Peyer's patch (tissue), 4 donors: ENCODE data around the gene MFN2. TPM values are rescaled to one million over a fixed set of nuclear protein-coding genes. Genes with fewer than 3 reads are reported as not detected.

Experiments used
- DNase-seq, 3 donors: peaks; one replicate each; pipeline ENCODE4 v3.0.0-alpha.2; 2017 to 2019
- H3K27ac ChIP-seq, 4 donors: fragments of 200-600 bp; sonication (generic); one replicate each; pipeline ENCODE4 v1.5.1; 2016 to 2019
- H3K27me3 ChIP-seq, 2 donors: fragments of 200-600 bp; sonication (generic); one replicate each; pipeline ENCODE4 v1.5.1; 2019
- H3K36me3 ChIP-seq, 3 donors: fragments of 200-600 bp; sonication (generic); one replicate each; pipeline ENCODE4 v1.5.1; 2016 to 2019
- H3K4me1 ChIP-seq, 4 donors: fragments of 200-600 bp; sonication (generic); one replicate each; pipeline ENCODE4 v1.5.1; 2016 to 2019
- H3K4me3 ChIP-seq, 4 donors: fragments of 200-600 bp; sonication (generic); 1 replicate in 3 of 4; 2 replicates in 1 of 4; pipeline ENCODE4 v1.5.1; 2016 to 2019; ENCODE audit warnings: mild to moderate bottlenecking in 1 of 4
- H3K9me3 ChIP-seq, 4 donors: fragments of 200-600 bp; sonication (generic); one replicate each; pipeline ENCODE4 v1.5.1; 2016 to 2019; ENCODE audit warnings: mild to moderate bottlenecking in 1 of 4
- CTCF ChIP-seq, 6 experiments: fragments of 450-650 bp in 4 of 6; fragments of 200-600 bp in 2 of 6; sonication (generic) in 1 of 6; IDR thresholded peaks; one replicate each; pipeline ENCODE4 v1.5.1; 2017 to 2019; ENCODE audit warnings: antibody characterized with exemption in 6 of 6, mild to moderate bottlenecking in 3 of 6, moderate library complexity in 1 of 6
- POLR2A ChIP-seq, 2 donors: fragments of 450-650 bp; IDR thresholded peaks; one replicate each; pipeline ENCODE4 v1.5.1; 2017; ENCODE audit warnings: antibody characterized with exemption in 2 of 2, mild to moderate bottlenecking in 2 of 2, moderate library complexity in 2 of 2
- total RNA-seq, 4 donors: library from RNA; depleted of rRNA; stranded (reverse); fragments of >200 nt; gene quantifications; one replicate each; pipeline ENCODE4 v1.1.0, GENCODE V29; 2016

The MFN2 gene
- total RNA-seq, 4 donors from 2014 or later = 54.5 to 101 (median 94.9) TPM

- DNase-seq = no peak
- no peaks in the 10 kb centered on the region for H3K9me3 ChIP-seq
- TF ChIP-seq POLR2A (IDR thresholded peaks at IDR 0.05) = no peak
- no peak for TF ChIP-seq CTCF (IDR thresholded peaks at IDR 0.05)
- H3K4me1 ChIP-seq = peaks cover 0 to 10% (median 7%) of the 10 kb centered on the region in 4 donors
- no peak overlapping the region for H3K27ac ChIP-seq
- H3K27me3 ChIP-seq = no peaks in the 10 kb centered on the region
- no peak overlapping the region for H3K4me3 ChIP-seq
- H3K36me3 ChIP-seq = no peaks in the 10 kb centered on the region
These were observed 76.1 kb downstream of the MFN2 start for GRCh38 chr1:12056331-12056841.

GRCh38 chr1:12057382-12057781 is 77.1 kb downstream of the MFN2 start:
- no peaks in the 10 kb centered on the region for H3K27me3 ChIP-seq
- no peak overlapping the region for H3K27ac ChIP-seq
- H3K36me3 ChIP-seq = no peaks in the 10 kb centered on the region
- H3K4me3 ChIP-seq = no peak overlapping the region
- DNase-seq = no peak
- TF ChIP-seq CTCF (IDR thresholded peaks at IDR 0.05) (no peak), POLR2A (IDR thresholded peaks at IDR 0.05) (no peak)
- no peaks in the 10 kb centered on the region for H3K9me3 ChIP-seq
- peaks cover 0 to 3% (median under 1%) of the 10 kb centered on the region in 4 donors for H3K4me1 ChIP-seq

GRCh38 chr1:12057940-12058687 is 77.9 kb downstream of the MFN2 start:
- peaks cover 0 to 2% (median 1%) of the 10 kb centered on the region in 4 donors for H3K4me1 ChIP-seq
- TF ChIP-seq CTCF (IDR thresholded peaks at IDR 0.05) = no peak
- TF ChIP-seq POLR2A (IDR thresholded peaks at IDR 0.05) = no peak
- H3K9me3 ChIP-seq = no peaks in the 10 kb centered on the region
- no peak overlapping the region for H3K4me3 ChIP-seq
- H3K36me3 ChIP-seq = no peaks in the 10 kb centered on the region
- H3K27ac ChIP-seq = no peak overlapping the region
- no peak for DNase-seq
- peaks cover 0 to 3% of the 10 kb centered on the region in 2 donors for H3K27me3 ChIP-seq

- DNase-seq = no peak
- no peak overlapping the region for H3K27ac ChIP-seq
- H3K9me3 ChIP-seq = no peaks in the 10 kb centered on the region
- H3K4me1 ChIP-seq = peaks cover 0 to 13% (median 12%) of the 10 kb centered on the region in 4 donors
- H3K27me3 ChIP-seq = peaks cover 0 to 13% of the 10 kb centered on the region in 2 donors
- H3K4me3 ChIP-seq = no peak overlapping the region
- TF ChIP-seq POLR2A (IDR thresholded peaks at IDR 0.05) (no peak), CTCF (IDR thresholded peaks at IDR 0.05) (no peak)
- H3K36me3 ChIP-seq = no peaks in the 10 kb centered on the region
These were observed 79.0 kb downstream of the MFN2 start for GRCh38 chr1:12059226-12059625.

- Histone ChIP-seq H3K27me3 (peaks cover 0 to 17% of the 10 kb centered on the region in 2 donors), H3K36me3 (no peaks in the 10 kb centered on the region), H3K9me3 (no peaks in the 10 kb centered on the region), H3K27ac (no peak overlapping the region), H3K4me1 (peaks cover 0 to 14% (median 12%) of the 10 kb centered on the region in 4 donors), H3K4me3 (no peak overlapping the region)
- DNase-seq = no peak
- TF ChIP-seq POLR2A (IDR thresholded peaks at IDR 0.05) = no peak
- no peak for TF ChIP-seq CTCF (IDR thresholded peaks at IDR 0.05)
These were observed 79.6 kb downstream of the MFN2 start for GRCh38 chr1:12059722-12060464.
